Measurements from ENCODE around the gene PPP1R1B. TPM values are rescaled to one million over a fixed set of nuclear protein-coding genes. Genes with fewer than 3 reads are reported as not detected.

The PPP1R1B gene
- polyA plus RNA-seq, 1 donor from 2014 or later: 1.8 TPM

DNA sequence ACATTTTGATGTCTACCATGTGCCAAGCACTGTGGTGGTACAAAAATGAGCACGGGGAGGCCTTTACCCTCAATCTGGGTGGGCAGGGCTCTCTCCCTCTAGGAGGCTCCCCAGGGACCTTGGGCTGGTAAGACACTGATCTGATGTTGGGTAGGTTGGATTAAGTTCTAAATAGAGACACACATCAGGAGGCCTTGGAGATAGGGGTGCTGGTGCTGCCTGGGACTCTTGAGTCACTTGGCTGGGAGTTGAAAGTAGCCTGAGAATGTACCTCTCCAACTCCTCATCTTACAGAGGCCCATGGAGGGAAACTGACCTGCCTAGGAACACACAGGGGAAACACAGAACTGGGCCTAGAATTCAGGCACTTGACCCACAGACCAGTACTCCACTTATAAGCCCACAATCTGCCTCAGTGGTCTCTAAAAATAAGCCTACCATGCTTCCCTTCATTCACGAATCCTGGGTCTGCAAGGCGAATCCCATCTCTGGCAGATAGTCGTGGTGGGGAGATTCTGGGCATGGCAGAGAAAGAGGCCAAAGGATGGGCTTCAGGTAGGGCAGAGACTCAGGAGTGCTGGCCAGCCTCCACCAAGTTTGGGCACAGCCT, 17.2 kb upstream of the PPP1R1B start:
- H3K79me2 ChIP-seq (replicated peaks; ENCODE audit: insufficient read depth, low read length): no peaks in the 10 kb centered on the region
- peaks cover 4% of the 10 kb centered on the region for H4K20me1 ChIP-seq (ENCODE audit: insufficient read depth)
- H3K27me3 ChIP-seq (ENCODE audit: insufficient read depth, low read depth, low read length): peaks cover 71% of the 10 kb centered on the region
- no peaks in the 10 kb centered on the region for H3K36me3 ChIP-seq (ENCODE audit: insufficient read depth, low read length)
- TF ChIP-seq TAF1 (IDR thresholded peaks at IDR 0.05; ENCODE audit: low read depth) (no peak), EP300 (conservative IDR thresholded peaks at IDR 0.05; ENCODE audit: poor library complexity, severe bottlenecking) (no peak), SMC3 (conservative IDR thresholded peaks at IDR 0.05; ENCODE audit: poor library complexity) (no peak), MXI1 (conservative IDR thresholded peaks at IDR 0.05; ENCODE audit: poor library complexity, severe bottlenecking) (no peak), EZH2 (IDR thresholded peaks at IDR 0.05; ENCODE audit: borderline replicate concordance, insufficient read depth, low read length, poor library complexity, severe bottlenecking) (no peak), RAD21 (conservative IDR thresholded peaks at IDR 0.05) (no peak), REST (IDR thresholded peaks at IDR 0.05; ENCODE audit: borderline replicate concordance) (no peak), POLR2AphosphoS5 (IDR thresholded peaks at IDR 0.05) (no peak)
- TF ChIP-seq, protein P1, sequence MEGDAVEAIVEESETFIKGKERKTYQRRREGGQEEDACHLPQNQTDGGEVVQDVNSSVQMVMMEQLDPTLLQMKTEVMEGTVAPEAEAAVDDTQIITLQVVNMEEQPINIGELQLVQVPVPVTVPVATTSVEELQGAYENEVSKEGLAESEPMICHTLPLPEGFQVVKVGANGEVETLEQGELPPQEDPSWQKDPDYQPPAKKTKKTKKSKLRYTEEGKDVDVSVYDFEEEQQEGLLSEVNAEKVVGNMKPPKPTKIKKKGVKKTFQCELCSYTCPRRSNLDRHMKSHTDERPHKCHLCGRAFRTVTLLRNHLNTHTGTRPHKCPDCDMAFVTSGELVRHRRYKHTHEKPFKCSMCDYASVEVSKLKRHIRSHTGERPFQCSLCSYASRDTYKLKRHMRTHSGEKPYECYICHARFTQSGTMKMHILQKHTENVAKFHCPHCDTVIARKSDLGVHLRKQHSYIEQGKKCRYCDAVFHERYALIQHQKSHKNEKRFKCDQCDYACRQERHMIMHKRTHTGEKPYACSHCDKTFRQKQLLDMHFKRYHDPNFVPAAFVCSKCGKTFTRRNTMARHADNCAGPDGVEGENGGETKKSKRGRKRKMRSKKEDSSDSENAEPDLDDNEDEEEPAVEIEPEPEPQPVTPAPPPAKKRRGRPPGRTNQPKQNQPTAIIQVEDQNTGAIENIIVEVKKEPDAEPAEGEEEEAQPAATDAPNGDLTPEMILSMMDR (IDR thresholded peaks at IDR 0.05; ENCODE audit: poor library complexity, severe bottlenecking): no peak
- H3K27ac ChIP-seq (ENCODE audit: low read length): no peak overlapping the region
- no peaks in the 10 kb centered on the region for H3K9me2 ChIP-seq (ENCODE audit: insufficient read depth, low read length)
- H2AFZ ChIP-seq (ENCODE audit: low read depth, low read length): no peak overlapping the region
- no peak overlapping the region for H3K9ac ChIP-seq (ENCODE audit: low read length)
- no peaks in the 10 kb centered on the region for H3F3A ChIP-seq (ENCODE audit: insufficient read depth, low read length, poor library complexity, severe bottlenecking)
- no peaks in the 10 kb centered on the region for H3K9me3 ChIP-seq (ENCODE audit: low read length)
- H3K4me2 ChIP-seq (ENCODE audit: low read length): no peak overlapping the region
- H3K4me3 ChIP-seq (ENCODE audit: low read length): no peak overlapping the region

- no peaks in the 10 kb centered on the region for H4K20me1 ChIP-seq (ENCODE audit: insufficient read depth)
- H3K36me3 ChIP-seq (ENCODE audit: insufficient read depth, low read length): no peaks in the 10 kb centered on the region
- H3K4me3 ChIP-seq (ENCODE audit: low read length): no peak overlapping the region
- no peaks in the 10 kb centered on the region for H3F3A ChIP-seq (ENCODE audit: insufficient read depth, low read length, poor library complexity, severe bottlenecking)
- TF ChIP-seq SMC3 (conservative IDR thresholded peaks at IDR 0.05; ENCODE audit: poor library complexity) (no peak), EP300 (conservative IDR thresholded peaks at IDR 0.05; ENCODE audit: poor library complexity, severe bottlenecking) (no peak), RAD21 (conservative IDR thresholded peaks at IDR 0.05) (no peak), REST (IDR thresholded peaks at IDR 0.05; ENCODE audit: borderline replicate concordance) (no peak), TAF1 (IDR thresholded peaks at IDR 0.05; ENCODE audit: low read depth) (no peak), EZH2 (IDR thresholded peaks at IDR 0.05; ENCODE audit: borderline replicate concordance, insufficient read depth, low read length, poor library complexity, severe bottlenecking) (no peak), POLR2AphosphoS5 (IDR thresholded peaks at IDR 0.05) (no peak), MXI1 (conservative IDR thresholded peaks at IDR 0.05; ENCODE audit: poor library complexity, severe bottlenecking) (no peak)
- peaks cover 65% of the 10 kb centered on the region for H3K27me3 ChIP-seq (ENCODE audit: insufficient read depth, low read depth, low read length)
- H3K79me2 ChIP-seq (replicated peaks; ENCODE audit: insufficient read depth, low read length): no peaks in the 10 kb centered on the region
- no peak overlapping the region for H3K27ac ChIP-seq (ENCODE audit: low read length)
- no peaks in the 10 kb centered on the region for H3K9me2 ChIP-seq (ENCODE audit: insufficient read depth, low read length)
- H2AFZ ChIP-seq (ENCODE audit: low read depth, low read length): no peak overlapping the region
- H3K4me2 ChIP-seq (ENCODE audit: low read length): no peak overlapping the region
- H3K9ac ChIP-seq (ENCODE audit: low read length): no peak overlapping the region
- no peaks in the 10 kb centered on the region for H3K9me3 ChIP-seq (ENCODE audit: low read length)
Measured at GRCh38 chr17:39611401-39612112, 15.2 kb upstream of the PPP1R1B start.
